Mesendoderm (in vitro differentiated cells): Measurements from ENCODE around the gene HYKK. TPM values are rescaled to one million over a fixed set of nuclear protein-coding genes. Genes with fewer than 3 reads are reported as not detected.

Source experiments
- DNase-seq: peaks from one replicate; pipeline ENCODE4 v3.0.0; 2013
- H2AK5ac ChIP-seq: 2 replicates; pipeline ENCODE4 v1.6.1; 2013; ENCODE audit warnings: low read length, inconsistent platforms
- H2BK120ac ChIP-seq: 2 replicates; pipeline ENCODE4 v1.6.1; 2013; ENCODE audit warnings: low read depth, mild to moderate bottlenecking, low read length, moderate library complexity, mixed read lengths
- H2BK15ac ChIP-seq: replicated peaks from 2 replicates; pipeline ENCODE4 v1.6.1; 2013; ENCODE audit warnings: low read depth, mild to moderate bottlenecking, moderate library complexity
- H2BK5ac ChIP-seq: 2 replicates; pipeline ENCODE4 v1.6.1; 2013; ENCODE audit warnings: low read length, inconsistent platforms
- H3K18ac ChIP-seq: 2 replicates; pipeline ENCODE4 v1.6.1; 2013; ENCODE audit warnings: mild to moderate bottlenecking, low read length, mixed read lengths
- H3K23ac ChIP-seq: one replicate; pipeline ENCODE4 v1.6.1; 2013; ENCODE audit warnings: low read length
- H3K27ac ChIP-seq: 2 replicates; pipeline ENCODE4 v1.5.1; 2013; ENCODE audit warnings: low read depth, mild to moderate bottlenecking, inconsistent platforms, low read length, moderate library complexity
- H3K27me3 ChIP-seq: 2 replicates; pipeline ENCODE4 v1.6.1; 2013; ENCODE audit warnings: low read length, control low read depth, mild to moderate bottlenecking, inconsistent platforms; ENCODE audit not compliant: insufficient read depth, poor library complexity
- H3K36me3 ChIP-seq: 2 replicates; pipeline ENCODE4 v1.6.1; 2013; ENCODE audit warnings: low read length, inconsistent platforms; ENCODE audit not compliant: control insufficient read depth, insufficient read depth
- H3K4ac ChIP-seq: one replicate; pipeline ENCODE4 v1.6.1; 2013; ENCODE audit warnings: low read depth, mild to moderate bottlenecking, low read length, moderate library complexity
- H3K4me1 ChIP-seq: 2 replicates; pipeline ENCODE4 v1.6.1; 2013; ENCODE audit warnings: low read depth, low read length, inconsistent platforms; ENCODE audit not compliant: control insufficient read depth
- H3K4me2 ChIP-seq: 2 replicates; pipeline ENCODE4 v1.6.1; 2013; ENCODE audit warnings: low read length
- H3K4me3 ChIP-seq: 2 replicates; pipeline ENCODE4 v1.5.1; 2013; ENCODE audit warnings: mild to moderate bottlenecking, low read length
- H3K56ac ChIP-seq: one replicate; pipeline ENCODE4 v1.6.1; 2013; ENCODE audit warnings: low read length
- H3K79me1 ChIP-seq: 2 replicates; pipeline ENCODE4 v1.6.1; 2013; ENCODE audit warnings: low read length, inconsistent platforms
- H3K79me2 ChIP-seq: 2 replicates; pipeline ENCODE4 v1.6.1; 2013; ENCODE audit warnings: mild to moderate bottlenecking, low read length; ENCODE audit not compliant: control insufficient read depth, insufficient read depth
- H3K9ac ChIP-seq: 2 replicates; pipeline ENCODE4 v1.6.1; 2013; ENCODE audit warnings: low read length, inconsistent platforms
- H4K5ac ChIP-seq: one replicate; pipeline ENCODE4 v1.6.1; 2013; ENCODE audit warnings: low read length
- H4K8ac ChIP-seq: one replicate; pipeline ENCODE4 v1.6.1; 2013; ENCODE audit warnings: low read depth, mild to moderate bottlenecking, control low read depth, low read length, moderate library complexity
- WGBS: extraction: QIAGEN DNeasy Blood & Tissue Kit; methylation state at CpG from one replicate; pipeline ENCODE4 v1.1.7; 2013; ENCODE audit warnings: low lambda C conversion rate, missing lambda C conversion rate; ENCODE audit not compliant: insufficient coverage; ENCODE audit errors: extremely low coverage; 5-methylcytosine and 5-hydroxymethylcytosine counted together
- polyA plus RNA-seq, 2 experiments: library from polyadenylated mRNA; stranded (reverse); fragments of 200-250 nt; gene quantifications; one replicate each; pipeline ENCODE4 v1.2.3, GENCODE V29; 2013

Gene HYKK, protein sequence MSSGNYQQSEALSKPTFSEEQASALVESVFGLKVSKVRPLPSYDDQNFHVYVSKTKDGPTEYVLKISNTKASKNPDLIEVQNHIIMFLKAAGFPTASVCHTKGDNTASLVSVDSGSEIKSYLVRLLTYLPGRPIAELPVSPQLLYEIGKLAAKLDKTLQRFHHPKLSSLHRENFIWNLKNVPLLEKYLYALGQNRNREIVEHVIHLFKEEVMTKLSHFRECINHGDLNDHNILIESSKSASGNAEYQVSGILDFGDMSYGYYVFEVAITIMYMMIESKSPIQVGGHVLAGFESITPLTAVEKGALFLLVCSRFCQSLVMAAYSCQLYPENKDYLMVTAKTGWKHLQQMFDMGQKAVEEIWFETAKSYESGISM
- 0.70 TPM for polyA plus RNA-seq (2013, experiment 1 of 2)
- polyA plus RNA-seq (2013, experiment 2 of 2): 0.77 TPM

GRCh38 chr15:78506971-78507830 lies at the start of gene HYKK:
Gene HYKK, plus strand, starts transcription at chr15:78507577. Its CDS starts 5,512 bp downstream, at chr15:78513089.
- no peak within 1 kb of the TSS for H3K18ac ChIP-seq
- no peaks in the 10 kb centered on the region for H3K79me1 ChIP-seq
- no peak within 1 kb of the TSS for H4K8ac ChIP-seq
- no peaks in the 10 kb centered on the region for H3K4me1 ChIP-seq
- no peak within 1 kb of the TSS for H2AK5ac ChIP-seq
- DNase-seq: peak; percentile 99
- no peak within 1 kb of the TSS for H4K5ac ChIP-seq
- WGBS: no CpG with 5 or more reads among the region's 63 CpGs
- no peak within 1 kb of the TSS for H2BK15ac ChIP-seq
- peak within 1 kb of the TSS; percentile 94 for H3K4me2 ChIP-seq
- peak within 1 kb of the TSS; percentile 65 for H3K9ac ChIP-seq
- H3K27ac ChIP-seq: no peak within 1 kb of the TSS
- no peak within 1 kb of the TSS for H2BK5ac ChIP-seq
- peak within 1 kb of the TSS; percentile 66 for H3K56ac ChIP-seq
- H2BK120ac ChIP-seq: no peak within 1 kb of the TSS
- no peaks in the 10 kb centered on the region for H3K79me2 ChIP-seq
- peaks cover 4% of the 10 kb centered on the region for H3K27me3 ChIP-seq
- peak within 1 kb of the TSS; percentile 57 for H3K23ac ChIP-seq
- peak within 1 kb of the TSS; percentile 47 for H3K4me3 ChIP-seq
- no peak within 1 kb of the TSS for H3K4ac ChIP-seq
- no peaks in the 10 kb centered on the region for H3K36me3 ChIP-seq

DNA sequence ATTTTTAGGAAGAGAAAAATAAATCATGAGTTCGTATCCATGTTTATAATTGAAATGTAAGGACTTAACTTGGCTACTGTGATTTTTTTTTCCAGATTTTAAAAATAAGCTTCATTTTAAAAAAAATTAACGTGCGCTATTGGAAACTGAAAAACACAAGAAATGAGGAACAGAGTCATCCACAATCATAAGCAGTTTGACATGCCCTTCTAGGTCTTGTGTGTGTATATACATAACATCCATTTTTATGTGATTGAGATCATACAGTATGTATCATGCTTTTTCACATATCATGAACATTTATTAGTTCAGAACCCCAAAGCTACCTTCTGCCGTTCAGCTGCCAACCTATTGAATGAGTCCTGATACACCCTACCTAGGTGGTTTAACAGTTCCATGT lies 46.6 kb upstream of the HYKK start:
- Histone ChIP-seq H3K4me1 (no peaks in the 10 kb centered on the region), H2AK5ac (no peak overlapping the region), H4K5ac (no peak overlapping the region), H3K27ac (no peak overlapping the region), H3K79me2 (peaks cover 32% of the 10 kb centered on the region), H3K4me3 (no peak overlapping the region), H3K56ac (no peak overlapping the region), H3K36me3 (no peaks in the 10 kb centered on the region), H3K4ac (no peak overlapping the region), H3K18ac (no peak overlapping the region), H3K79me1 (peaks cover 9% of the 10 kb centered on the region), H2BK15ac (no peak overlapping the region), H3K4me2 (no peak overlapping the region), H3K27me3 (no peaks in the 10 kb centered on the region), H3K9ac (no peak overlapping the region), H2BK5ac (no peak overlapping the region), H2BK120ac (no peak overlapping the region), H3K23ac (no peak overlapping the region), H4K8ac (no peak overlapping the region)
- no CpG with 5 or more reads among the region's 4 CpGs for WGBS
- no peak for DNase-seq

GRCh38 chr15:78461171-78461888 lies 46.0 kb upstream of the HYKK start:
- Histone ChIP-seq H2BK5ac (no peak overlapping the region), H3K27me3 (no peaks in the 10 kb centered on the region), H3K18ac (no peak overlapping the region), H4K8ac (no peak overlapping the region), H3K23ac (no peak overlapping the region), H2BK120ac (no peak overlapping the region), H3K79me2 (peaks cover 26% of the 10 kb centered on the region), H3K4ac (no peak overlapping the region), H3K4me1 (no peaks in the 10 kb centered on the region), H3K27ac (no peak overlapping the region), H3K36me3 (peaks cover 2% of the 10 kb centered on the region), H3K4me3 (no peak overlapping the region), H3K4me2 (no peak overlapping the region), H3K79me1 (peaks cover 8% of the 10 kb centered on the region), H3K56ac (no peak overlapping the region), H2AK5ac (no peak overlapping the region), H2BK15ac (no peak overlapping the region), H3K9ac (no peak overlapping the region), H4K5ac (no peak overlapping the region)
- WGBS: no CpG with 5 or more reads among the region's 3 CpGs
- peak; percentile 60 for DNase-seq

DNA sequence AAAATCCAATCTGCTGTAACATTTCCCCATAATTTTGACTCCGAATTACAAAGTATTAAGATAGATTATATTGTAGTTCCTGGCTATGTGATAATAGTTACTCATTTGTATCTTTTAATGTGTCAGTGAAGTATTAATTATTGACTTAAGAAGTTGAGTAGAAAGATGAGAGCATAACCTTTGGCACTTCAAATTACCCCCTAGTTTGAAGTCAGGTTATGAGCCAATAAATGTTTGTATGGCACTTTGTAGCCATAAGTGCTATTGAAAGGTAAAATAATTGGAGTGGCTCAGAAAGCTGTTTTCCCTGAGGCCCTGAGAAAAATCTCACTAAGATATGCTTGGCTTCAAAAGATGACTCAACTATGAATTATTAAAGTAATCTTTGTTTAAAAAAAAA lies 38.3 kb upstream of the HYKK start:
- no peak overlapping the region for H3K27ac ChIP-seq
- H3K79me2 ChIP-seq: no peaks in the 10 kb centered on the region
- peaks cover 4% of the 10 kb centered on the region for H3K36me3 ChIP-seq
- H3K79me1 ChIP-seq: peaks cover 2% of the 10 kb centered on the region
- no peak overlapping the region for H4K8ac ChIP-seq
- no peak for DNase-seq
- H3K4me2 ChIP-seq: no peak overlapping the region
- no peak overlapping the region for H3K23ac ChIP-seq
- H3K9ac ChIP-seq: no peak overlapping the region
- H3K18ac ChIP-seq: no peak overlapping the region
- WGBS: no CpG with 5 or more reads among the region's 1 CpG
- H3K27me3 ChIP-seq: no peaks in the 10 kb centered on the region
- H2AK5ac ChIP-seq: no peak overlapping the region
- H3K4ac ChIP-seq: no peak overlapping the region
- no peak overlapping the region for H2BK15ac ChIP-seq
- H3K4me3 ChIP-seq: no peak overlapping the region
- no peak overlapping the region for H4K5ac ChIP-seq
- H3K56ac ChIP-seq: no peak overlapping the region
- no peak overlapping the region for H2BK5ac ChIP-seq
- no peak overlapping the region for H2BK120ac ChIP-seq
- H3K4me1 ChIP-seq: no peaks in the 10 kb centered on the region

DNA sequence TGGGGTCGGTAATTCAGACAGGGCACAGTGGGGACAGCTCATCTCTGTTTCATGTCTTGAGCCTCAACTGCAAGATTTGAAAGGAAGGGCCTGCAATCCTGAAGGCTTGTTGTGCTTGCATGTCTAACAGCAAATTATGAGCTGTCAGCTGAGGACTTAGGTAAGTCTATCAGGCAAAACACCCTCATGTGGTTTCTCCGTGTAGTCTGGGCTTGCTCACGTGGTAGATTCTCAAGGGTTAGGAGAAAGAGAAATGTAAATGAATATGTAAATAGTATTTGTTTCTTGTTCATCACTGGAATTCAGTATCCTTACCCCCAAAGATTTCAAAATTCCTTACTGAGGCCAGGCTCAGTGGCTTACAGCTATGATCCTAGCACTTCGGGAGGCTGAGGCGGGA lies 30.1 kb upstream of the HYKK start:
- H3K4me1 ChIP-seq: no peaks in the 10 kb centered on the region
- no peak overlapping the region for H2AK5ac ChIP-seq
- H2BK15ac ChIP-seq: no peak overlapping the region
- H3K56ac ChIP-seq: no peak overlapping the region
- H3K79me2 ChIP-seq: no peaks in the 10 kb centered on the region
- H3K27ac ChIP-seq: no peak overlapping the region
- no peak for DNase-seq
- peaks cover 2% of the 10 kb centered on the region for H3K36me3 ChIP-seq
- no CpG with 5 or more reads among the region's 5 CpGs for WGBS
- no peak overlapping the region for H2BK120ac ChIP-seq
- no peak overlapping the region for H4K5ac ChIP-seq
- H3K4ac ChIP-seq: no peak overlapping the region
- H3K23ac ChIP-seq: no peak overlapping the region
- H3K9ac ChIP-seq: no peak overlapping the region
- H3K4me3 ChIP-seq: no peak overlapping the region
- no peak overlapping the region for H4K8ac ChIP-seq
- H3K27me3 ChIP-seq: no peaks in the 10 kb centered on the region
- no peak overlapping the region for H2BK5ac ChIP-seq
- no peaks in the 10 kb centered on the region for H3K79me1 ChIP-seq
- no peak overlapping the region for H3K18ac ChIP-seq
- H3K4me2 ChIP-seq: no peak overlapping the region
